ENCODE results near the gene TMEM245. TPM values are rescaled to one million over a fixed set of nuclear protein-coding genes. Genes with fewer than 3 reads are reported as not detected.

TMEM245 gene
- total and polyA plus RNA-seq, 11 donors = 16.7 to 174 (median 99.6) TPM

GRCh38 chr9:109072133-109072692 is 47.5 kb downstream of the TMEM245 start:
- H3K9me3 ChIP-seq = no peaks in the 10 kb centered on the region
- 82 to 86% (median 84%) methylated on average over 8 of the region's 8 CpGs for WGBS, 4 donors
- DNase-seq (no peak), ATAC-seq (no peak)
- H3K4me1 ChIP-seq = no peaks in the 10 kb centered on the region
- H3K27ac ChIP-seq = no peak overlapping the region
- intact Hi-C loops (cut with DNase I) = no loop called here
- no peaks in the 10 kb centered on the region for H3K27me3 ChIP-seq
- peaks cover 3 to 86% (median 76%) of the 10 kb centered on the region in 9 donors for H3K36me3 ChIP-seq
- H3K4me3 ChIP-seq = no peak overlapping the region
- no peak for TF ChIP-seq CTCF (IDR thresholded peaks at IDR 0.05)

- ATAC-seq (peak in 2 of 4 donors; percentile 38 to 40), DNase-seq (no peak)
- H3K4me1 ChIP-seq = no peaks in the 10 kb centered on the region
- 92 to 97% (median 96%) methylated on average over 1 of the region's 1 CpG for WGBS, 4 donors
- intact Hi-C loops (cut with DNase I) = no loop called here
- no peak overlapping the region for H3K4me3 ChIP-seq
- no peak overlapping the region for H3K27ac ChIP-seq
- H3K36me3 ChIP-seq = peaks cover 3 to 99% (median 86%) of the 10 kb centered on the region in 9 donors
- no peak for TF ChIP-seq POLR2A (IDR thresholded peaks at IDR 0.05)
- H3K27me3 ChIP-seq = no peaks in the 10 kb centered on the region
- H3K9me3 ChIP-seq = no peaks in the 10 kb centered on the region
Measured at GRCh38 chr9:109068764-109069163, 51.0 kb downstream of the TMEM245 start.

GRCh38 chr9:109064963-109065702 is 54.6 kb downstream of the TMEM245 start:
- DNase-seq = no peak
- WGBS, 4 donors = 90 to 95% (median 93%) methylated on average over 2 of the region's 2 CpGs
- Histone ChIP-seq H3K36me3 (peaks cover 0 to 100% (median 87%) of the 10 kb centered on the region in 9 donors), H3K27me3 (no peaks in the 10 kb centered on the region), H3K4me1 (no peaks in the 10 kb centered on the region), H3K9me3 (no peaks in the 10 kb centered on the region), H3K27ac (no peak overlapping the region), H3K4me3 (no peak overlapping the region)
- TF ChIP-seq CTCF (IDR thresholded peaks at IDR 0.05) (no peak), POLR2A (IDR thresholded peaks at IDR 0.05) (no peak)
- intact Hi-C loops (cut with DNase I) = no loop called here
- ATAC-seq = no peak

GRCh38 chr9:109063760-109064159 is 56.0 kb downstream of the TMEM245 start:
- TF ChIP-seq POLR2A (IDR thresholded peaks at IDR 0.05) (no peak), CTCF (IDR thresholded peaks at IDR 0.05) (no peak)
- Histone ChIP-seq H3K4me1 (no peaks in the 10 kb centered on the region), H3K9me3 (no peaks in the 10 kb centered on the region), H3K4me3 (no peak overlapping the region), H3K27me3 (no peaks in the 10 kb centered on the region), H3K27ac (no peak overlapping the region), H3K36me3 (peaks cover 0 to 100% (median 86%) of the 10 kb centered on the region in 9 donors)
- 62 to 79% (median 73%) methylated on average over 2 of the region's 2 CpGs for WGBS, 4 donors
- intact Hi-C loops (cut with DNase I) = no loop called here
- ATAC-seq = no peak
- no peak for DNase-seq
